Measurements from ENCODE around the gene MACF1.
A peak's percentile ranks its signal among the peaks of the same experiment; 100 is the strongest.

MACF1 gene

GRCh38 chr1:39250460-39251240 lies 46.2 kb downstream of the MACF1 start:
- TF ChIP-seq LEF1 (IDR thresholded peaks at IDR 0.05; ENCODE audit: borderline replicate concordance), result no peak
- TF ChIP-seq CTBP1 (IDR thresholded peaks at IDR 0.05; ENCODE audit: borderline replicate concordance), result no peak
- ChIA-PET POLR2A (no interaction called here), CTCF (interaction anchor here (0.7 to 1.5 kb wide), 2 partner anchors 51 to 58 kb away, joined by 3 to 7 read pairs; no protein-coding TSS in a partner anchor)
- no peak for DNase-seq (ENCODE audit: extremely low spot score)

GRCh38 chr1:39255222-39255621 lies 50.7 kb downstream of the MACF1 start:
- no peak for TF ChIP-seq SP1 (IDR thresholded peaks at IDR 0.05)
- no peak for TF ChIP-seq ELF4 (IDR thresholded peaks at IDR 0.05)
- no peak for TF ChIP-seq BHLHE40 (IDR thresholded peaks at IDR 0.05; ENCODE audit: borderline replicate concordance)
- TF ChIP-seq ARNT (IDR thresholded peaks at IDR 0.05), result no peak
- TF ChIP-seq FOXM1 (IDR thresholded peaks at IDR 0.05; ENCODE audit: borderline replicate concordance), result no peak
- POLR2A ChIA-PET, result no interaction called here
- CTCF ChIA-PET, result interaction anchor here (1.4 kb wide), 1 partner anchor 64 kb away, joined by 6 read pairs; no protein-coding TSS in a partner anchor
- DNase-seq (ENCODE audit: extremely low spot score), result no peak

GRCh38 chr1:39258146-39258924 lies 53.8 kb downstream of the MACF1 start:
- DNase-seq (ENCODE audit: extremely low spot score), result peak; percentile 82
- ChIA-PET CTCF (interaction anchor here (0.7 to 2.9 kb wide), 19 partner anchors 10 to 281 kb away, joined by 3 to 51 read pairs (median 4); no protein-coding TSS in a partner anchor), POLR2A (interaction anchor here (0.9 to 1.3 kb wide), 3 partner anchors 12 to 152 kb away, joined by 3 to 7 read pairs (median 4); no protein-coding TSS in a partner anchor)
- TF ChIP-seq PKNOX1 (IDR thresholded peaks at IDR 0.05) (no peak), SUZ12 (IDR thresholded peaks at IDR 0.05) (no peak), NFRKB (IDR thresholded peaks at IDR 0.05) (no peak), FOXK2 (IDR thresholded peaks at IDR 0.05) (no peak), ELF4 (IDR thresholded peaks at IDR 0.05) (no peak), SP1 (IDR thresholded peaks at IDR 0.05) (no peak), TARDBP (IDR thresholded peaks at IDR 0.05) (no peak), FOXM1 (IDR thresholded peaks at IDR 0.05; ENCODE audit: borderline replicate concordance) (no peak), BHLHE40 (IDR thresholded peaks at IDR 0.05; ENCODE audit: borderline replicate concordance) (no peak), FOXA1 (IDR thresholded peaks at IDR 0.05) (no peak), L3MBTL2 (conservative IDR thresholded peaks at IDR 0.05) (no peak), ARNT (IDR thresholded peaks at IDR 0.05) (no peak), HDGF (IDR thresholded peaks at IDR 0.05; ENCODE audit: borderline replicate concordance) (no peak)

- DNase-seq (ENCODE audit: extremely low spot score), result no peak
- CTCF ChIA-PET, result interaction anchor here (0.7 to 2.9 kb wide), 17 partner anchors 9 to 280 kb away, joined by 3 to 51 read pairs (median 4); no protein-coding TSS in a partner anchor
- POLR2A ChIA-PET, result interaction anchor here (0.9 to 1.3 kb wide), 3 partner anchors 11 to 153 kb away, joined by 3 to 7 read pairs (median 4); no protein-coding TSS in a partner anchor
- TF ChIP-seq BHLHE40 (IDR thresholded peaks at IDR 0.05; ENCODE audit: borderline replicate concordance) (no peak), NFRKB (IDR thresholded peaks at IDR 0.05) (no peak), CTBP1 (IDR thresholded peaks at IDR 0.05; ENCODE audit: borderline replicate concordance) (no peak), FOXA1 (IDR thresholded peaks at IDR 0.05) (no peak), FOXM1 (IDR thresholded peaks at IDR 0.05; ENCODE audit: borderline replicate concordance) (no peak), LEF1 (IDR thresholded peaks at IDR 0.05; ENCODE audit: borderline replicate concordance) (no peak), SP1 (IDR thresholded peaks at IDR 0.05) (no peak), ARNT (IDR thresholded peaks at IDR 0.05) (no peak), FOXK2 (IDR thresholded peaks at IDR 0.05) (no peak), HDGF (IDR thresholded peaks at IDR 0.05; ENCODE audit: borderline replicate concordance) (no peak), ELF4 (IDR thresholded peaks at IDR 0.05) (no peak), ZNF384 (IDR thresholded peaks at IDR 0.05) (no peak), SUZ12 (IDR thresholded peaks at IDR 0.05) (no peak), L3MBTL2 (conservative IDR thresholded peaks at IDR 0.05) (no peak), TARDBP (IDR thresholded peaks at IDR 0.05) (no peak), PKNOX1 (IDR thresholded peaks at IDR 0.05) (no peak)
These were observed 54.4 kb downstream of the MACF1 start for GRCh38 chr1:39258925-39259244.

GRCh38 chr1:39261712-39262221 lies 57.3 kb downstream of the MACF1 start:
- TF ChIP-seq LEF1 (IDR thresholded peaks at IDR 0.05; ENCODE audit: borderline replicate concordance) (no peak), PKNOX1 (IDR thresholded peaks at IDR 0.05) (no peak), ZNF384 (IDR thresholded peaks at IDR 0.05) (no peak), FOXA1 (IDR thresholded peaks at IDR 0.05) (no peak), L3MBTL2 (conservative IDR thresholded peaks at IDR 0.05) (no peak), BHLHE40 (IDR thresholded peaks at IDR 0.05; ENCODE audit: borderline replicate concordance) (no peak), NFRKB (IDR thresholded peaks at IDR 0.05) (no peak), SUZ12 (IDR thresholded peaks at IDR 0.05) (no peak), ELF4 (IDR thresholded peaks at IDR 0.05) (no peak), ARNT (IDR thresholded peaks at IDR 0.05) (no peak), HDGF (IDR thresholded peaks at IDR 0.05; ENCODE audit: borderline replicate concordance) (no peak), SP1 (IDR thresholded peaks at IDR 0.05) (no peak), TARDBP (IDR thresholded peaks at IDR 0.05) (no peak), CTBP1 (IDR thresholded peaks at IDR 0.05; ENCODE audit: borderline replicate concordance) (no peak), FOXM1 (IDR thresholded peaks at IDR 0.05; ENCODE audit: borderline replicate concordance) (no peak)
- POLR2A ChIA-PET, result no interaction called here
- no peak for DNase-seq (ENCODE audit: extremely low spot score)
- CTCF ChIA-PET, result no interaction called here

All from HEK293T (cell line).